Measurements from ENCODE around the gene ST7.

Gene ST7

GRCh38 chr7:117157241-117158209, 204.2 kb downstream of the ST7 start:
- DNase-seq (ENCODE audit: low spot score), result no peak

- DNase-seq (ENCODE audit: low spot score), result no peak
Observed at GRCh38 chr7:117158941-117159697, 205.8 kb downstream of the ST7 start.

- DNase-seq (ENCODE audit: low spot score), result no peak
Observed at GRCh38 chr7:117163101-117163500, 209.8 kb downstream of the ST7 start.

GRCh38 chr7:117164620-117165019, 211.3 kb downstream of the ST7 start:
- DNase-seq (ENCODE audit: low spot score), result no peak

- DNase-seq (ENCODE audit: low spot score), result no peak
Observed at GRCh38 chr7:117165656-117166055, 212.4 kb downstream of the ST7 start.

GRCh38 chr7:117169907-117170306, 216.6 kb downstream of the ST7 start:
- no peak for DNase-seq (ENCODE audit: low spot score)

- DNase-seq (ENCODE audit: low spot score), result no peak
Observed at GRCh38 chr7:117171106-117171505, 217.8 kb downstream of the ST7 start.

- no peak for DNase-seq (ENCODE audit: low spot score)
Observed at GRCh38 chr7:117172283-117172682, 219.0 kb downstream of the ST7 start.

GRCh38 chr7:117173035-117173770, 219.9 kb downstream of the ST7 start:
- no peak for DNase-seq (ENCODE audit: low spot score)

- no peak for DNase-seq (ENCODE audit: low spot score)
Observed at GRCh38 chr7:117176206-117176605, 222.9 kb downstream of the ST7 start.

- DNase-seq (ENCODE audit: low spot score), result no peak
Observed at GRCh38 chr7:117178600-117178999, 225.3 kb downstream of the ST7 start.

- DNase-seq (ENCODE audit: low spot score), result no peak
Observed at GRCh38 chr7:117179701-117180100, 226.4 kb downstream of the ST7 start.

GRCh38 chr7:117183729-117184128, 230.4 kb downstream of the ST7 start:
- DNase-seq (ENCODE audit: low spot score), result no peak

GRCh38 chr7:117184367-117184766, 231.1 kb downstream of the ST7 start:
- DNase-seq (ENCODE audit: low spot score), result no peak

GRCh38 chr7:117185124-117185523, 231.8 kb downstream of the ST7 start:
- DNase-seq (ENCODE audit: low spot score), result no peak

- no peak for DNase-seq (ENCODE audit: low spot score)
Observed at GRCh38 chr7:117186218-117187010, 233.1 kb downstream of the ST7 start.

- DNase-seq (ENCODE audit: low spot score), result no peak
Observed at GRCh38 chr7:117188376-117188775, 235.1 kb downstream of the ST7 start.

- DNase-seq (ENCODE audit: low spot score), result no peak
Observed at GRCh38 chr7:117188949-117189592, 235.8 kb downstream of the ST7 start.

GRCh38 chr7:117190104-117190503, 236.8 kb downstream of the ST7 start:
- DNase-seq (ENCODE audit: low spot score), result no peak

- no peak for DNase-seq (ENCODE audit: low spot score)
Observed at GRCh38 chr7:117190746-117191435, 237.6 kb downstream of the ST7 start.

Measured in CD4-positive, alpha-beta T cell treated with Interleukin-15 for 4 hours (primary cell).